HG03571 (cell line): Measurements from ENCODE around the gene LRP1B.

ENCODE experiments used
- ATAC-seq: cut with Tn5 transposase; IDR thresholded peaks from one replicate; pipeline ENCODE4 v1.9.1; 2021; ENCODE audit not compliant: unreplicated experiment

Gene LRP1B

DNA sequence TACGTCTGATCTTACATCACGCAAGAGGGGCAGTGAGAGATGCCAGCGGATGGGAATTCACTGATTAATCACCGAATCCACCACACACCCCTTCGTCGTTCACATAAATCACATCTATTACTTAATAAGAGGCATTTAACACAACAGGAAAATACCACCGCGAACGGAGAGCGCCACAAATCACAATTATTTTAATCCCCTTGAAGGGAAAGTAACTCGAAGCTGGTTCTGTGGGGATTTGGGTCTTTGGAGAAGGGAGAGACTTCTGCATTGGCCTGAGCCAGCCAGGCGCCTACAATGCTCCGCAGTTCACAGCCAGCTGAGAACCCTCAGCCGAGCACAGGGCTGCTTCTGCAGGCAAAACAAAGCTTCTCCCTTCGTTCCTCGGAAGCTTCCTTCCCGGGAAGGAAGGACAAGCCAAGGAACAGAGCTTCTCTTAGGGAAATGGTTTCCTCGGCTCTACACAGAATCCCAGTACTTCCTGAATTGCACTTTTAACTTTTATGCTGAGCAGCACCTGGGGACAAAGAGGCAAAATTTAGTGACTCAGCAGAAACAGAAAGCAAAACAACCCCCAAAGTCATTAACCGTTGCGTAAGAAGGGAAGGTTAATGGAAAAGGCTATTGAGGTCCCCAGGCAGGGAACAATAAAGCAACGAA is at the start of gene LRP1B:
TSS of gene LRP1B (minus strand) at position 7 of the 660 bp plus-strand sequence. CDS start 287 bp downstream, outside the sequence.
- ATAC-seq: no peak

DNA sequence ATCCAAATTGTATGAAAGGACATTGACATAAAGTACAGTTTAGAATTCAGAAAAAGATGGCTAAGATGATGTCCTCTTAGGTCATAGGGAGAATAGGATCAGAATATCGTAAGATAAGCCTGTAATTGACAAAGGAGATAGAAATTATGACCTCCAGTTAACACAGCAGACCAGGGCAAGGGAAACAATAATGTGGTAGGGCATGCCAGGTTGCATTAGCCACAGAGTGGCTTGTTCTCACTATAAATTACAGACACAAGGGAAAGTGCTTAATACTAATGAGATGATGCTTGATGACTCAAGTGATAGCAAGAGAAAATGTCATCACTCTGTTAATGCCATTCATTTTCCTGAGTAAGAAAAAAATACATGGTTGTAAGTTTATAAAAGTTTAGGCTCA is 48.9 kb upstream of the LRP1B start:
- ATAC-seq: no peak

DNA sequence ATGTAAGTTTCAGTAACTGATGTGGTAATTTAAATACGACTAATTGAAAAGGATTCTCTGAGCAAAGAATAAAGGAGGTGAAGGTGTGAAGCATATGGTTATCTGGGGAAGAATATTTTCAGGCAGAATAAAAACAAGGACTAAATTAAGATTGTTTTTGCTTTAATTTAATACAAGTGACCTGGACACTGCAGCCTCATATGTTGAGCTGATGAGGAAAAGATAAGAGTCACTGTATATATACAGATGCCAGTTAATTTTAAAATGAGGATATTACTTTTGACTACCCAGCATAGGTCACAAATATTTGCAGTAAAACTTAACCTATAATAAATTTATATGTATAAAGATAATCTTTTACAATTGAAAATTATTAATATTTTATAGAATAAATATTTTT is 47.8 kb upstream of the LRP1B start:
- ATAC-seq: no peak

DNA sequence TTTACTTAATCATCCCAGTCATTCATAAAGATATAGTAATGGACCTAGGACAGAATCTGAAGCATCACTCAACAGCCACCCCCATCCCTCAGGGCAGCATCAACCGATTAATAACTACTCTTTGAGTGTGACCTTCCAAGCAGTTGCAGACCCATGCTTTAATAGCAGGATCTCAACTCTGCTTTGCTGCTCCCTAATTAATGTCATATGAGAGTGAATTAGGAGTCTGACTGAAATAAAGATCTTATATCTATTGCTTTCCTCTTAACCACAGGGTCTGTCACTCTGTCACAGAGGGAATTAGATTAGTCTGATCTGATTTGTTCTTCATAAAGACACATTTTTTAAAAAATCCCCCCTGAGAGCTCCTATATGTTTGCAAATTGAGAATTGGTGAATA is 46.1 kb upstream of the LRP1B start:
- ATAC-seq: no peak

DNA sequence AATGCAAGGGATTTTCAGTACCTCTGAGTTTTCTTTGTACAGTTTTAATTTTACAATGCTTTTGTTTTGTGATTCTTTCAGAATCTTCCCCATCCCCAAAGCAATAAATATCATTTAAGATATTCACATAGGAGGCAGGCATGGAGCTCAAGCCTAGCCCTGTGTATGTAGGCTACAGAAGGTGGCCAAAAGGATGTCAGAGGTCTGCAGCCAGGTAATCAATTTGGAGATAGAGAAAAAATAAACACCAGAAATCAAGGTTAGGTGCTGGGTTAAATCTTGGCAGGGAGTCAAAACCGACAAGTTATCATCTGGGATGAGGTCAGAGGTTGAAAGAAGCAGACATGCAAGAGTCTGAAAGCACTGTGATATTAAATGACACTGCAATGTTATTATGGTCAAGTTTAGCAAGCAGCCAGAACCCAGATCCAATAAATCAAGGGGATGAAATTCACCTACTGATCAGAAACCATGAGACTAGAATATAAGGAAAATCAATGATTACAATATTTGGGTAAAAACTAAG is 45.1 kb upstream of the LRP1B start:
- ATAC-seq: no peak

DNA sequence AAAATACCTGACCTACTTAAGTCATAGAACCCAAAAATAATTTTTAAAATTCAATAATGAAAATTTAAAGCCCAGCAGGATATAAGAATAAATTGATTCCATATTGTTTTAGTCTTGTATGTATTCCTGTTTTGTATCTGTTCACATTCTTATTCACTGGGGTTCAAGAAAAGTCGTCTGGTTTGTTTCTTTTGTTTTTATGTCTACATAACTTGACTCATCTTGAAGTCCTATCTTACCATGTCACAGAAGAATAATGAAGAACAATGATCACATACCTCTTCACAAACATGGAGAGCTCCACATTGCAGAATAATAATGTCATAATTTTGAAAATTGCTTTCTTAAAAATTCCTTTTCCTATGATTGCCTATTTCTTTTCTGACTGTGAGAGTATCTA is 43.4 kb upstream of the LRP1B start:
- no peak for ATAC-seq

DNA sequence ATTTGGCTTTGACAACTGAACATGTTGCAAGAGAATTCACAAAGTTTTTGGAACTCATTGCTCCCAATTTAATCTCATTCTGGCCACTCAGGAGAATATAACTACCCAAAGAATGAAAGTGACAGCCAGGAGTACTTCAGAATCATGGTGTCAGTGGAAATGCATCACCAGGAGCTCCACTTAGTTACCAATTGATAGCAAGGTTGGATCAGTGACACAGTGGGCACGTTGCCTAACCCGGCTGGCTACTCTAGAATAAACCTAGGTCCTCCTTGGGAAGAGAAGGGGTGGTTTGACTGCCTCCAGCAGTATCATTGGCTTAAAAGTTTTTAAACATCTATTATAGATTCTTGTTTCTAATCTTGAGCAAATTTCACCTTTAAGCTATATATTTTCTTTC is 40.0 kb upstream of the LRP1B start:
- ATAC-seq: no peak

DNA sequence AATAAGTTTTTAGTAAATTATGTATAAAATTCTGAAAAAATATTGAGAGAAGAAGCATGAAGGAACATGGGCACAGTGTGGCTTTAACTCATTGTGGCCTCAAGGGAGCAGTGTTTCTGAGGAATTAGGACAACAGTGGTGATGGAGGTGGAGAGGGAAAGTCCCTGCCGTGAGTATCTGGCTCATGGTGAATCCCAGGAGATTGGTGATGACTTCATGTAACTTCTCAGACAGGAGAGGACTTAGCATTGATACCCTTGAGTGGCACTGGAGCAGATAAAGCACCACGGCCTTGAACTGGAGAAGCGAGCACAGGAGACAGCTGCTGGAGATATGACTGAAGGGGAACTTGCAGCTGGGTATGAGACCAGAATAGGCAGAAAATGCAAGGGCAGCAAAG is 35.0 kb upstream of the LRP1B start:
- peak; percentile 75 for ATAC-seq

DNA sequence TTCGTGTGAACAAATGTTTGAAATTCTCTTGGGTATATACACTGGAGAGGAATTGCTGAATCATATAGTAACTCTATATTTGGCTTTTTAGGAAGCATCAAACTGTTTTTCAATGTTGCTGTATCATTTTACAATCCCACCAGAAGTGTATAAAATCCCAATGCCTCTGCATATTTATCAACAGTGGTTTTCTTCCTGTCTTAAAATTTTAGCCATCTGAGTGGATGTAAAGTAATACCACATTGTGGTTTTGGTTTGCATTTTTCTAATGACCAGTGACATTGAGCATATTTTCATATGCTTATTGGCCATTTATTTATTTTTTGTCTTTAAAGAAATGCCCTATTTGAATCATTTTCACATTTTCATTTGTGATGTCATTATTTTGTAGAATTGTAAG is 22.8 kb upstream of the LRP1B start:
- no peak for ATAC-seq

DNA sequence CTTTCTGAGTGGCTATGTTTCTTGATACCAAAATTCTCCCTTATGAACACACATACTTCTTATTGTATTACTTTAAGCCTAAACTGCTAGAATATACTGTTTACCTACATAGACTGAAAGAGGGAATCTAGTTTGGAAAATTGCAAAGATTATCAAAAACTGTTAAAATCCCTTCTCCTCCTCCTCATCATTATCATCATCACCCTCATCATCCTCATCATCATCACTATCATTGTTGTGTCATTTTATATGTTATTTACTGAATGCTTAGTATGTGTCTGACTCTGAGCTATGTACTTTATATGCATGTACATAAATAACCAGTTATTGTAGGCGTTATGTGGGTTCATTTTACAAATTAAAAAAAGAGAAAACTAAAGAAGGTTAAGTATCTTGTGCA is 19.6 kb upstream of the LRP1B start:
- no peak for ATAC-seq

DNA sequence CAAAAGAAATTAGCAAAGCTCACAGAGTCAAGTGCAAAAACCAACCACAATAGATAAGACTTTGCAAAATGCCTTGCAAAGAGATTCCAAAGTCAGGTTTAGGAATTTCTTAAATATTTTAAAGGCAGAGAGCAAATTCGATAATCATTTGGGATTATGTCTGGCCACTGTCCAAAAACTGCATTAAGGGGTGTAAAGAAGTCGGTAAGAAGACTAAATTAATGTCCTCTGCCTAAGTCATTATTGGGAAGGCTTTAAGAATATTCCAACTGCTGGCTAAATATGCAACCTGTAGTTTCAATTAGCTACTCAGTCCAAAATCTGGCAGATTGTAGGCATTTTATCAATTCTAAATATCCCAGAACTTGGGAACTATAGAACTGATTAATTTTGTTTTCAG is 13.7 kb upstream of the LRP1B start:
- ATAC-seq: no peak

DNA sequence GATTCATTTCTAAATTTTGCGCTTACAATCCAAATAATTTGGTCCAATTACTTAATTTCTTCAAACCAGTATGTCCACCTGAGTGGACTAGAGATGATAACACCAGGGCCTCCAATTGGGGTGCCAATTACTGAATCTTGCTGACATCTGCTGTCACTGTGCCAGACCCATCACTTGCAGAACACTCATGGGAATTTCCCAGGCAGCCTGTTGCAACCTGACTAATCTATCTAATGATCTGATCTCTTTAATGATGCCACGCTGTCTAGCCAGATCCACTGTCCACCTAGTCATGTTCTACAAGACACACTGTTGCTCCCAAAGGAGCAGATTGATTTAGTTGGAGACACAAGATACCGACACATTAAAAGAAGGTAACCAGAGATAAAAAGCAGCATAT is 11.8 kb upstream of the LRP1B start:
- ATAC-seq: no peak

DNA sequence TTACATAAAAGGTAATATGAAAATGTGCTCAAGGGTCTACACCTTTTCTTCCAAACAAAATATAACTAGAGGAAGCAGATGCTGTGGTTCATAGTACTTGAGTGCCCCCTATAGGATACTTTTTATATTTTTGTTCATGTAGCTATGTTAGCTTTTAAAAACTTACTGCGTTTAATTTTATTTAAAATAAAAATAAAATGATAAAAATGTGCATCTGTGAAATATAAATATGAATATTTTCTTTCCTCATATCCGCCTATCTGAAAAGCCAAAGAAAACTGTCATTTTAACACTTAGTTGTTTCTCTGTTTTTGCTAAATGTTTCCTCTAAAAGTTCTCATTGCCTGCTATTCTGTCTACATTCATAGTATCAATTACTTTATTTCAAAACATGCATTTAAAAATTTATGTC is 9.6 kb upstream of the LRP1B start:
- no peak for ATAC-seq

DNA sequence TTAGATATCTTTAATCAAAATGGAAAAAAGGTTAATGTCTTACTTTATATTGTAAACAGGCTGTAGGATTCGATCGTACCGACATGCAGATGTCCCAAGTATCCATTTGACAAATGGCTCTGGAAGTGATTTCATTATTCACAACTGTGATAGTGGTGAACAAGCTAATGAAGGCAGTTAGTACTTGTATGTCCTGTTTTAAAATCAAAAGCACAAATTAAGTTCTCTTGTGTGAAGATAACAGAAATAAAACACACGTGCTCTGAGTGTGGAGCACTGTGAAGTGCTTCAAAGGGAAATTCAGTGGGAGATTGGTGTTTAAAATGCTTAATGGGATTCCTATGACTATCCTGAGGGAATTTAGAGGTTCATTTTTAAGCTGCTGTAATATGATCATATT is 8.6 kb upstream of the LRP1B start:
- no peak for ATAC-seq

DNA sequence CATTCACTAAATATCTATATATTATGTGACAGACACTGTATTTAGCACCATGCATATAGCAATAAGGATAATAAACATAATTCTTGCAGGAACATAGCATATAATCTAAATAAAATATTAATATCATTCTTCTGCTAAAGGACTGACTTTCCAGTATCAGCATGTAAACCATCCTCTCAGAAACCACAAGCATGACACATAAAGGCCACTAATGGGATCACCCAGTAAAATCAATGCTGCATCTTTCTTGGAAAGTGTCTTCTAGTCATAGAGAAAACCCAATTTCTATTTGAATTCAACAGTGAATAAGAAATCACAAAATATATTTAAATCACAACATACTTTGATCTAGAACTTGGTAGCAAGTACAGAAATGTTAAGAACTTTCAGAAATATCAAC is 5.8 kb upstream of the LRP1B start:
- ATAC-seq: no peak

DNA sequence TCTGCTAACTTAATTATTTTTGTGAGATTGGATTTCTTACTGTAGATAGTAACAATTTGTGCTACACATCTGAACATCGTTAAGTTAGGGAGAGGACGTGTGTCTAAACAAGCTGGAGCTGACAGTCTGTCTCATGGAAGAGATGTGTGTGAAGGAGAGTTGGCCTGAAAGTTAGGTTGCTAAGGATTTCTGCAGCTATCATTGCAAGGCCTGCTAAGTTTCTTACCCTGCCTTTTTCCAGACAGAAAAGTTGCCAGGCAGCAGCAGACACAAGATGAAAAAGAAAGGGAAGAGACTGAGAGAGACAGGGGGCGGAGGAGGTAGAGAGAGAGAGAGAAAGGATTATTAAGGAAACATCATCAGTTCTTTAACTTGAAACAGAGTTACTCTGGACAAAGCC is 4.1 kb upstream of the LRP1B start:
- no peak for ATAC-seq

DNA sequence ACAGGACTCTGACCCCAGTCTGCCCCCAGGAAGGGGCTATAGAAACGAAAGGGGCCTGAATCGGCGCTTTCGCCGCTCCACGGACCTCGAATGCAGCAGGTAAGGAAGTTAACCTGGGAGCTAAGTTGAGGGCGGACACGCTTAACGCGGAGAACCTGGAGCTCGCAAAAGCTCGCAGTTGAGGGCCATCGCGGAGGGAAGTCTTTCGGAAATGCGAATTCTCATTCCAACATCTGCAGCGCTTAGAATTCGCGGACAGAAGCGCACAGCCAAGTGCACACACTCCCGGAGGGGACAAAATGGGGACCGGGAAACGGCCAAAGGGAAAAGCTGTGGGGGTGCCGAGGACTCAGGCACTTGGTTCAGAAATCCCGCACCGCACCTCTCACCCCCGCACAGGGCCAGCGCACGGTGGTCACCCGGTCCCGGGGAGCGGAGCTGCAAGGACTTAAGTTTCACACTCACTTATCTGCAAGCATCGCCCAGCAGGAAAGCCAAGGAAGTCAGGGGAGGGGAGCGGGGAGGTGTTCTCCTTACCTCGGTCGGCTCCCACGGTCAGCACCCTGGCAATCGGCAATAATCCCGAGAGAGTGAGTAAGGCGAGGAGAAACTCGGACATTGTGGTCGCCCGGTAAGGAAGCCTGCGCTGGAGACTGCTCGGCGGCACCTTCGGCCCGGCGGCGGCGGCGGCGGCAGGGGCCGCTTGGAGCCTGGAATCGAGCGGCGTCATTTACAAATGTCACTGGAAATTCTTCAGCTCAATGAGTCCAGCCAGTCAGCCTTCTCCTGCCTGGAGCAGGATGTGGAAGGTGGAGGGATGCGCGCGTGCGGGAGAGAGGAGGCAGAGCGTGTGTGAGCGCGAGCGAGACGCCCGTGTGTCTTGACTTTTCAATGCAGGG is 456 bp downstream of the LRP1B start:
- no peak for ATAC-seq

DNA sequence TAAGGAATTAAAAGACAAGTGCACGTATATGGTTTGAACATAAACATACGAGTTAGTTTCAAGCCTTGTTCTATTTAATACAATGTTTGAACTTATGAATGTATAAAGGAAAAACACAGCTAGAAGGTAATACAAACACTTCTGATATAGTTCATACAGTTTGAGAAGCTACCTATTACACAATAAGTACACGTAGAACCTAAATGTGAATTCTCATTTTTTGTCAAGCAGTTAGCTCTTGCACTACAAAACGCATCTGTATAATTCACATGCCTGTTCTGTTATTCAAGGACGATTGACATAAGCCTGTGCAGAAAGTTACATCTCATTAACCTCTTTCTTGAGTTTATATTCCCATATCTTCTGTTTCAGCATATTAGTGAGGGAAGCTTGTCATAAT is 2.7 kb downstream of the LRP1B start:
- ATAC-seq: no peak

DNA sequence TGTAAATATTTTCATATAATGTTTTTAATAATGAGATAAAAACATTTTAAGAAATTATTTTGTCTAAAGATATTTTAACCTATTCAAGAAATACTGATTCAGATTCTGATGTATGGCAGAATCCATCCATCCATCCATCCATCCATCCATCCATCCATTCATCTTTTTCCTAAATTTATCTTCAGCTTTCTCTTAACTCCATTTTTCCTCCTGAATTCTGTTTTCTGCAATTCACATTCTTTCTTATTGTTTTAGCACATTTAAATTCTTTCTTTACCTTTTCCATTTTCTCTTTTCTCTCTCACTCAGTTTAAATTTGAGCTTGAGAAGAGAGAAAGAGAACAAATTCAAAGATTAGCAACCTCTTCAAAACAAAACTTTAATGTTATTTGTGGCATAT is 3.6 kb downstream of the LRP1B start:
- no peak for ATAC-seq

DNA sequence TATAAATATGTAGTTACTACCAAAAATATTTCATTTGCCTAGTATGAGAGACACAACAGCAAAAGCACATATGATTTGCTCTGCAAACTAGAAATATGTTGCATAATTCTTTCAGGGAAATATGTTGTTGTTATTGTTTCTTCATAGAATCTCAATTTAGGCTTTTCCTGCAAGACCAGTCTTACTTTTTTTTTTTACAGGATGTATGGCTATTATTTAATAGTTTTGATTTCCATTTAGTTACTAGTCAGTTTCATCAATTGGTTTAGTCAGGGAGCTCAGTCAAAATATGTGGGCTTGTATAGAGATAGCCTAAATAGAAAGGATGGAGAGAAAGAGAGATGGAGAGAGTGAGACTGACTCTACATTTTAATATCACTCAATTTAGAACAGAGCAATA is 6.1 kb downstream of the LRP1B start:
- ATAC-seq: no peak

DNA sequence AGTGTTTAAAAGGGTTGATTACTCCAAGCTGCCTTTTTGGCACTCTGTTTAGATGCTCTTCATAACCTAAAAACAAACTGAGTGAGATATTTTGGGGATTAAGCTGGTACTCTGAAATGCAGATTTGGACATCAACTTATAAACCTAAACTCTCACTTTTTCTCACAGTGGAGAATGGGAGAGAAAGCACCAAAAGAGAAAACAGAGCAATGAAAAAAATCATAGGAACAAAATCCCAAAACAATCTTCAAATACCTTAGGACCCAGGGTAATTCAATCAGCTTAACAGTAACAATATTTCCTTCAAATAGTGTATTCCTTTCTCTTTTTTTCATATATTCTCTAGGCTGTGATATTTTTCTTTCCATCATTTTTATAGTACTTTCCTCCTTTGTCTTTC is 11.5 kb downstream of the LRP1B start:
- ATAC-seq: no peak

DNA sequence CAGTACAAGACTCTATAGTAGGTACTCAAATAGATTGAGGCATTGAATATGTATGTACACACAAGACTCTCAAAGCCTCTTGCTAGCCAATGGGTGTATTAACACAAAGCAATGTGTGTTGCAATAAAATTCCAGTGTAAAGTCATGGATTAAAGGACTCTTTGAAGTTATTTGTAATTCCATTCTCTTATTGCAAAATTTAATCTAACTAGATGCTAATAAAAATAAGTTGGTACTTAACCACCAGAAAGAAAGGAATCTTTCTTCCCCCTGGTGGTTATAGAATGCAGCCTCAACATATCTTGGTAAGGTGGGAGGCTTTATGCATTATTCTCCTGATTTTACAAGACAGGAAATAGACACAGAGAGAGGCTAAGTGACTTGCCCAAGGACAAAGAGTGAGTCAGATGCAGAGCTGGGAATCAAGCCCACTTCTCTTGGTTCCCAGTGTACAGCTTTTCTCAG is 18.0 kb downstream of the LRP1B start:
- ATAC-seq: no peak
